ENCODE results near the gene NTN5.
A peak's percentile ranks its signal among the peaks of the same experiment; 100 is the strongest.

Gene NTN5

DNA sequence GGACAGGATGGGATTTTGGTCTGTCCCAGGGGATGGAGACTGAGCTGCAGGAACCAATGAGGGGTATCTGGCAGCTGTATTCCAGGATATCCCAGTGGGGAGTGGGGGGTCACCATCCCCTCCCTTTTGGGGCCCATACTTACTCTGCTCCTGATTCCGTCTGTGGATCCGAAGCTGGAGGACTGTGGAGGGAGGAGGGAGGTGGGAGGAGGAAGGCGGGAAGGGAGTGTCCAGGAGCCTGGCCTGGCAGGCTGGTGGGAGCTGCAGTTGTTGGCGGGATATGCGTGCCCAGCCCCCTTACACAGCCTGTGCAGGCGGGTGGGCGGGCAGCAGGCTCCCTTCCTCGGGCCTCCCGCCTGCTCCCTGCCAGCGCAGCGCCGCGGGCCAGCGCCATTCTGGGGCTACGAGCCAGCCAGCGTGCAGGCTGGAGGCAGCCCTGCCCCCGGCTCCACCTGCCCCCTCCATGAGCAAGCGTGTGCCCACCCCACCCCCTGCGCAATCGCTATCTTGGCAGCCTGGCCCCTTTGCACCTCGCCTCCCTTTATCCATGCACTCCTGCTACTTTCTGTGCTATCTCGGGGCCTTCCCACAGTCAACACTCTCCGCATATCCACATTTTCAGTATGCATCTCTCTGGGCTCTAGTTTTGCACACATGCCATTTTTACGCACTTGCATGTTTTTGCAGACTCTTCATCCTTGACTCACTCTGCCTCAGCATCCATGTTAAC is 43.9 kb upstream of the NTN5 start:
- peak overlapping the region; percentile 21 for H3K4me3 ChIP-seq (ENCODE audit: low read length)
- DNase-seq (ENCODE audit: low read depth), result no peak
- TF ChIP-seq, protein P1, sequence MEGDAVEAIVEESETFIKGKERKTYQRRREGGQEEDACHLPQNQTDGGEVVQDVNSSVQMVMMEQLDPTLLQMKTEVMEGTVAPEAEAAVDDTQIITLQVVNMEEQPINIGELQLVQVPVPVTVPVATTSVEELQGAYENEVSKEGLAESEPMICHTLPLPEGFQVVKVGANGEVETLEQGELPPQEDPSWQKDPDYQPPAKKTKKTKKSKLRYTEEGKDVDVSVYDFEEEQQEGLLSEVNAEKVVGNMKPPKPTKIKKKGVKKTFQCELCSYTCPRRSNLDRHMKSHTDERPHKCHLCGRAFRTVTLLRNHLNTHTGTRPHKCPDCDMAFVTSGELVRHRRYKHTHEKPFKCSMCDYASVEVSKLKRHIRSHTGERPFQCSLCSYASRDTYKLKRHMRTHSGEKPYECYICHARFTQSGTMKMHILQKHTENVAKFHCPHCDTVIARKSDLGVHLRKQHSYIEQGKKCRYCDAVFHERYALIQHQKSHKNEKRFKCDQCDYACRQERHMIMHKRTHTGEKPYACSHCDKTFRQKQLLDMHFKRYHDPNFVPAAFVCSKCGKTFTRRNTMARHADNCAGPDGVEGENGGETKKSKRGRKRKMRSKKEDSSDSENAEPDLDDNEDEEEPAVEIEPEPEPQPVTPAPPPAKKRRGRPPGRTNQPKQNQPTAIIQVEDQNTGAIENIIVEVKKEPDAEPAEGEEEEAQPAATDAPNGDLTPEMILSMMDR (conservative IDR thresholded peaks at IDR 0.05; ENCODE audit: low read depth, low read length), result no peak

DNA sequence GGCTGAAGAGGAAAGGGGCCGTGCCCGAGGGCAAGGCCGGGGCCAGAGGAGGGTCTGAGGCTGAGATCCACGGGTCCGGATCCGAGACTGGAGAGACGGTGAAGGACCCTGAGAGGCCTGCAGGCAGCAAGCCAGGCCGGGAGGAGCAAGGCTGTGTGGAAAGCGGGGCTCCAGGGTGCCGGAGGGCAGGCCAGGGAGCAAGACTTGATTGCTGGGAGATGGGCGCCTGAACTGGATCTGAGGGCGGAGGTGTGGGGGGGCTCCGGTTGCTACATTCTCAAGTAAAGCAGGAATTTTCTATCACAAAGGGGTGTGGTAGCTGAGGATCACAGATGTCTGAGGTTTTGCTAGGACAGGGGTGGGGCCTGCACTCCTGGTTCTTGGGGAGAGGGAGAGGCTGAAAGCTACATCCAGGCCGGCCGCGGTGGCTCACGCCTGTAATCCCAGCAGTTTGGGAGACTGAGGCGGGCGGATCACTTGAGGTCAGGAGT is 42.9 kb upstream of the NTN5 start:
- H3K4me3 ChIP-seq (ENCODE audit: low read length), result no peak overlapping the region
- TF ChIP-seq, protein P1 (conservative IDR thresholded peaks at IDR 0.05; ENCODE audit: low read depth, low read length), result no peak
- DNase-seq (ENCODE audit: low read depth), result no peak

DNA sequence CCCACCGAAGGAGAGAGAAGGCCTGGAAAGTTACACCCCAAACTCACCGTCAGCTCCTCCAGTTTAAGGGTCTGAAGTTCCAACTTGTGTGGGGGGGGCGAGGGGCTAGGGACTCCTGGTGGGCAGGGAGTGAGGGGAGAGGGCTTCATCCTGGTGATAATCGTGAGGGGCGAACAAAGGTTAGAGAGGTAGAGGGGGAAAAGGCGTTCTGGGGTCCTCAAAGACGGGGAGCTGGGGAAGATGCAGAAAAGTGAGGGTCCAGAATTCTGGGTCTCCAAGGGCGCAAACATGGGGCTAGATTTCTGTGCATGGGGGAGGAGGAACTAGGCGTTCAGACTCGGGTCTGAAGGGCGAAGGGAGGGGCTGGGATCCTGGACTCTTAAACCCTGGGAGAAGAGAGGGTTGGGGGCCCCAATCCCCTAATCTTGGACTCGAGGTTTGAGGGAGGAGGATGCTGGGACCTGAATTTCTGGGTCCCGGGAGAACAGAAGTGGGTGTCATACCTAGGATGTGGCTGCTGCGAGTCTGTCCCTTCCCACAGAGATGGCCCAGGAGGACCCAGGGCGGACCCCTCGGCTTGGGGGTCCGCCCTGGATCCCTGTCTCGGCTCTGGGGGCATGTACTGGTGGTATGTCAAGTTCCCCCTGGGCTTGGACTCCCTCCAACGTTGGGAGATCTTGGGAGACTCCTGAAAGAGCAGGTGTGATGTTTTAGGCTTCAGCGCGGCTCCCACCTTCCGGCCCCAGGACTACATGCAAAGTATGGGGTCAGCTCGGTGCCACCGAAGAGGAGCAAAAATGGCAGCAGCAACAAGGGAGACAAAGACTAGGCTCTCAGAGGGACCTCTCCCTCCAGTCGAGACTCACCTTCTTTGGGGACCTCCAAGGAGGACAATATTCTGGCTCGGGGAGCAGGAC is 42.2 kb upstream of the NTN5 start:
- TF ChIP-seq, protein P1 (conservative IDR thresholded peaks at IDR 0.05; ENCODE audit: low read depth, low read length), result no peak
- DNase-seq (ENCODE audit: low read depth), result no peak
- peak overlapping the region; percentile 58 for H3K4me3 ChIP-seq (ENCODE audit: low read length)

DNA sequence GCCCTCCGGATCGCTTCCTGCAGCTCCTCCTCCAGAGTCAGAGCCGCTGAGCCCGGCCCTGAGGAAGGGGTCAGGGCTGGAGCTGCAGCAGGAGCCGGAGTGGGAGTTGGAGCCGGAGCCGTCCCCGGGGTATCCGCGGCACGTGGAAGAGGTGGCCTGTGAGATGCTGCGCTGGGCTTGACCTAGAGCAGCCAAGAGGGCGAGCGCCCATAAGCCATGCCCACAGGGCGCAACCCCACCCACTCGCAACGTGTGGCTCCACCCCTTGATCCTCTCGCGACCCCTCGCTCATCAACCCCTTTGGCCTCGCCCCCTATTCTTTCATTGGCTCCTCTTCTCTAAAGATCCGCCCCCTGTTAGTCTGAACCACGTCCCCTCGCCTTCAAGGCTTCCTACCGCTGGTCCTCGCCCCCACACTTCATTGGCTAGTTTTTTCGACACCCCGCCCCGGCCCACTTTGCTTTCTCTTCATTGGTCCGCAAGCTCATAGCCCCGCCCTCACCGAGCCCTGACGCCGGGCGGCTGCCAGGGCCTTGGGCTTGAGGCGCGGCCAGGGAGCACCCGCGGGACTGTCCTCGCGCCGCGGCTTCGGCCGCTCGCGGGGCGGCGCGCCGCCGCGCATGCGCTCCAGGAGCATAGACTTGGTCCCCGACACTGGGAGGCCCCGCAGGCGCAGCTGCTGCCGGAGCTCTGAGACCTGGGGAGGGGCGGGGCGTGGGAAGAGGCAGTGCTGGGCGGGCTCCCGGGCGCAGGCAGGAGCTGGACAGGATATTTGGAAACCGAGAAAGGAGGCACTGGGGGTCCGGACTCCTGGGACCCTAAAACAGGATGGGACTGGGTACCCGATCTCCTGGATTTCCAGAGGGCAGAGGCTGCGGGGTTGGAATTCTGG is 41.3 kb upstream of the NTN5 start:
- TF ChIP-seq, protein P1 (conservative IDR thresholded peaks at IDR 0.05; ENCODE audit: low read depth, low read length), result no peak
- peak; percentile 95 for DNase-seq (ENCODE audit: low read depth)

DNA sequence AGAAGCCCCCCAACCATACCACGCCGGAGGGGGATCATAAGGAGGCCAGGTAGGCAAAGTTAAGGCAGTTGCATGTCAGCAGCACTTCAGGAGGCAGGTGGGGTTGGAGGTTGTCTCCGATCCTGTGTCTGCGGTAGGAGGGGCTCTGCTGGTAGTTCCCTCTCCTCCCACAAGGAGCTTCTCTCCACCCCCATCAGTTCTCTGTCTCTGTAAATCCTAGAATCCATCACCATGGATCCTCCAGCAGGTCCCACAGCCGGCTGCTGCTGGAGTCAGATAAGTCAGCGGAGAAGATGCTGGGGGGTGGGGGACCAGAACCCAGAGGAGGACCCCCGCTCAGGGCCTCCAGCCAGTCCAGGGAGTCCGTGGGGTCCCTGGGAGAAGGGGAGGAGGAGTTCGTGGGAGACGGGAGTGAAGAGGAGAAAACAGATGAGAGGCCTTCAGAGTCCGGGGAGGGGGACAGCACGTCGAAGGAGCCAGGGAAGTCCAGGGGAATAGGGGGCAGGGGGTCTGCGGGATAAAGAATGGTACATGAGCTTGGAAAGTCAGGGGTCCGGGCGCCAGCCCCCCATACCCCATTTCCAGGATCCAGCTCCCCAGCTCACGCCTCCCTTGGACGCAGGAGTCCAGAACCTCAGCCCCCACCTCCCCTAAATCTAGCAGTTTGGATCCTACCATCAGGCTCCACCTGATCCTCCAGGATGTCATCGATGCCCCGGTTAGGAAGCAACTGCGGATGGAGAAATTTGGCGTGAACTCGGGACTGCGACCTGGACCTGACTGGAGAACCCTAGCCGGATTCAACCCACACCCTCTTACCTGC is 40.4 kb upstream of the NTN5 start:
- H3K4me3 ChIP-seq (ENCODE audit: low read length), result peak overlapping the region; percentile 84
- no peak for DNase-seq (ENCODE audit: low read depth)
- TF ChIP-seq, protein P1 (conservative IDR thresholded peaks at IDR 0.05; ENCODE audit: low read depth, low read length), result peak; percentile 41

More for the DNA sequence above, 41.3 kb upstream of the NTN5 start:
- H3K4me3 ChIP-seq (ENCODE audit: low read length), result peak overlapping the region; percentile 84
